ENCODE results near the gene CLDN5. TPM values are rescaled to one million over a fixed set of nuclear protein-coding genes. Genes with fewer than 3 reads are reported as not detected.
"Not testable (repeated sequence)": the region's sequence is repeated elsewhere in the genome, so short reads cannot be mapped to it uniquely, and the experiment has no call there.

Gene CLDN5
- total RNA-seq, 1 donor from 2014 or later: 1.6 TPM

GRCh38 chr22:19533049-19533626 is 8.9 kb upstream of the CLDN5 start:
- Histone ChIP-seq H3K36me3 (ENCODE audit: control insufficient read depth, insufficient read depth, low read length) (no peaks in the 10 kb centered on the region), H3K27me3 (ENCODE audit: control insufficient read depth, insufficient read depth, low read length) (no peaks in the 10 kb centered on the region), H3K4me3 (ENCODE audit: low read depth, low read length) (no peak overlapping the region)
- TF ChIP-seq CTCF (IDR thresholded peaks at IDR 0.05; ENCODE audit: insufficient read depth, low read length, poor library complexity, severe bottlenecking): no peak
- no peak for DNase-seq (ENCODE audit: low read depth)

GRCh38 chr22:19531327-19531726 is 7.1 kb upstream of the CLDN5 start:
- DNase-seq (ENCODE audit: low read depth); H3K27me3 ChIP-seq (ENCODE audit: control insufficient read depth, insufficient read depth, low read length); H3K36me3 ChIP-seq (ENCODE audit: control insufficient read depth, insufficient read depth, low read length); H3K4me3 ChIP-seq (ENCODE audit: low read depth, low read length): not testable (repeated sequence)

GRCh38 chr22:19530751-19531150 is 6.5 kb upstream of the CLDN5 start:
- DNase-seq (ENCODE audit: low read depth): no peak
- H3K36me3 ChIP-seq (ENCODE audit: control insufficient read depth, insufficient read depth, low read length): no peaks in the 10 kb centered on the region
- H3K4me3 ChIP-seq (ENCODE audit: low read depth, low read length): no peak overlapping the region
- TF ChIP-seq CTCF (IDR thresholded peaks at IDR 0.05; ENCODE audit: insufficient read depth, low read length, poor library complexity, severe bottlenecking): no peak
- H3K27me3 ChIP-seq (ENCODE audit: control insufficient read depth, insufficient read depth, low read length): peaks cover 9% of the 10 kb centered on the region

GRCh38 chr22:19529811-19530210 is 5.6 kb upstream of the CLDN5 start:
- DNase-seq (ENCODE audit: low read depth): no peak
- TF ChIP-seq CTCF (IDR thresholded peaks at IDR 0.05; ENCODE audit: insufficient read depth, low read length, poor library complexity, severe bottlenecking): no peak
- H3K4me3 ChIP-seq (ENCODE audit: low read depth, low read length): no peak overlapping the region
- peaks cover 18% of the 10 kb centered on the region for H3K27me3 ChIP-seq (ENCODE audit: control insufficient read depth, insufficient read depth, low read length)
- H3K36me3 ChIP-seq (ENCODE audit: control insufficient read depth, insufficient read depth, low read length): no peaks in the 10 kb centered on the region

- no peak for TF ChIP-seq CTCF (IDR thresholded peaks at IDR 0.05; ENCODE audit: insufficient read depth, low read length, poor library complexity, severe bottlenecking)
- Histone ChIP-seq H3K36me3 (ENCODE audit: control insufficient read depth, insufficient read depth, low read length) (no peaks in the 10 kb centered on the region), H3K4me3 (ENCODE audit: low read depth, low read length) (no peak overlapping the region), H3K27me3 (ENCODE audit: control insufficient read depth, insufficient read depth, low read length) (peaks cover 37% of the 10 kb centered on the region)
- DNase-seq (ENCODE audit: low read depth): no peak
Observed at GRCh38 chr22:19527861-19528417, 3.7 kb upstream of the CLDN5 start.

GRCh38 chr22:19527321-19527721 is 3.1 kb upstream of the CLDN5 start:
- DNase-seq (ENCODE audit: low read depth): no peak
- H3K36me3 ChIP-seq (ENCODE audit: control insufficient read depth, insufficient read depth, low read length): no peaks in the 10 kb centered on the region
- H3K27me3 ChIP-seq (ENCODE audit: control insufficient read depth, insufficient read depth, low read length): peaks cover 40% of the 10 kb centered on the region
- no peak overlapping the region for H3K4me3 ChIP-seq (ENCODE audit: low read depth, low read length)
- no peak for TF ChIP-seq CTCF (IDR thresholded peaks at IDR 0.05; ENCODE audit: insufficient read depth, low read length, poor library complexity, severe bottlenecking)
